NCI-H1105 treated with DMSO at 0.1 percent for 48 hours (cell line): ENCODE measurements around the gene SH2D3A.
A peak's percentile ranks its signal among the peaks of the same experiment; 100 is the strongest.
"Not testable (repeated sequence)": the region's sequence is repeated elsewhere in the genome, so short reads cannot be mapped to it uniquely, and the experiment has no call there.

Source experiments
- DNase-seq: peaks from one replicate; lab custom pipeline; 2025; lab: John Stamatoyannopoulos, UW

Gene SH2D3A

GRCh38 chr19:6788896-6789295 lies 21.7 kb upstream of the SH2D3A start:
- DNase-seq: no peak

DNA sequence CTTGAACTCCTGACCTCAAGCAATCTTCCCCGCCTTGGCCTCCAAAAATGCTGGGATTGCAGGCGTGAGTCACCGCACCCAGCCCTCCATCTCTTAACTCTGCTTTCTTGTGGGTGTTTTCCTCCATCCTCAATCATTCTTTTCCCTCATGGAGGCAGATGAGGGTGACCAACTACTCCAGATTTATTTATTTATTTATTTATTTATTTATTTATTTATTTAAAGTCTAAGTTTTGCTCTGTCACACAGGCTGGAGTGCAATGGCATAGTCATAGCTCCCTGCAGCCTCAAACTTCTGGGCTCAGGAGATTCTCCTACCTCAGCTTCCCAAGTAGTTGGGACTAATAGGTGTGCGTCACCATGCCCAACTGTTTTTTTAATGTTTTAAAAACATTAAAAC lies 20.2 kb upstream of the SH2D3A start:
- no peak for DNase-seq

- no peak for DNase-seq
These were observed 12.0 kb upstream of the SH2D3A start for GRCh38 chr19:6779206-6779605.

DNA sequence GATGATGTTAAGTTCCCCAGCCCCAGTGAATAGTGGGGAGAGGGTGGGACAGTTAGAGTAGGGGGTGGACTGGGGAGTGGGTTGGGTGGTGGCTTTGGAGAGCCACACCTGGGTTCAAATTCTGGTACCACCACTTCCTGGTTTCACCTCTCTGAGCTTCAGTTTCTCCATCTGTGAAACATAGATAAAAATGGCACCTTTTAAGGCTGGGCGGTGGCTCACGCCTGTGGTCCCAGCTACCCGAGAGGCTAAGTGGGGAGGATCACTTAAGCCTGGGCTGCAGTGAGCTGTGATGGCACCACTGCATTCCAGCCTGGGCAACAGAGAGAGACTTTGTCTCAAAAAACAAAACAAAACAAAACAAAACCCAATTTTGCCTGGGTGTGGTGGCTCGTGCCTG lies 11.2 kb upstream of the SH2D3A start:
- no peak for DNase-seq

GRCh38 chr19:6777434-6777833 lies 10.2 kb upstream of the SH2D3A start:
- no peak for DNase-seq

DNA sequence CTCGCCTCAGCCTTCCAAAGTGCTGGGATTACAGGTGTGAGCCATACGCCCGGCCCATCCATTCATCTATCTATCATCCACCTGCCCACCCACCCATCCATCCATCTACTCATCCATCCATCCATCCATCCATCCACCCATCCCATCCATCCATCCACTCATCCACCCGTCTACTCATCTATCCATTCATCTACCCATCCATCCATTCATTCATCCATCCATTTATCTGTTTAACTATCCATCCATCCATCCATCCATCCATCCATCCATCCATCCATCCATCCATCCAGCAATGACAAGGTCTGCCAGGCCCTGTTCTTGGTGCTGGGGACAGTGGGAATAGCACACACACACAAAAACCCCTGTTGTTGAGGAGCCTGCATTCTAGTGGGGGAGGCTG lies 9.8 kb upstream of the SH2D3A start:
- DNase-seq: no peak

DNA sequence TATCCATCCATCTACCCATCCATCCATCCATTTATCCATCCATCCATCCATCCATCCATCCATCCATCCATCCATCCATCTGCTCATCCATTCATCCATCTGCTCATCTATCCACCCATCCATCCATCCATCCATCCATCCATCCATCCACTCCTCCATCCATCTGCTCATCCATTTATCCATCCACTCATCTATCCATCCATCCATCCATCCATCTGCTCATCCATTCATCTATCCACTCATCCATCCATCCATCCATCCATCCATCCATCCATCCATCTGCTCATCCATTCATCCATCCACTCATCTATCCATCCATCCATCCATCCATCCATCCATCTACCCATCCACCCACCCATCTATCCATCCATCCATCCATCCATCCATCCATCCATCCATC lies 8.8 kb upstream of the SH2D3A start:
- not testable (repeated sequence) for DNase-seq

GRCh38 chr19:6774821-6775707 lies 7.8 kb upstream of the SH2D3A start:
- no peak for DNase-seq

GRCh38 chr19:6773323-6773931 lies 6.2 kb upstream of the SH2D3A start:
- DNase-seq: no peak

- no peak for DNase-seq
These were observed 5.7 kb upstream of the SH2D3A start for GRCh38 chr19:6772866-6773322.

DNA sequence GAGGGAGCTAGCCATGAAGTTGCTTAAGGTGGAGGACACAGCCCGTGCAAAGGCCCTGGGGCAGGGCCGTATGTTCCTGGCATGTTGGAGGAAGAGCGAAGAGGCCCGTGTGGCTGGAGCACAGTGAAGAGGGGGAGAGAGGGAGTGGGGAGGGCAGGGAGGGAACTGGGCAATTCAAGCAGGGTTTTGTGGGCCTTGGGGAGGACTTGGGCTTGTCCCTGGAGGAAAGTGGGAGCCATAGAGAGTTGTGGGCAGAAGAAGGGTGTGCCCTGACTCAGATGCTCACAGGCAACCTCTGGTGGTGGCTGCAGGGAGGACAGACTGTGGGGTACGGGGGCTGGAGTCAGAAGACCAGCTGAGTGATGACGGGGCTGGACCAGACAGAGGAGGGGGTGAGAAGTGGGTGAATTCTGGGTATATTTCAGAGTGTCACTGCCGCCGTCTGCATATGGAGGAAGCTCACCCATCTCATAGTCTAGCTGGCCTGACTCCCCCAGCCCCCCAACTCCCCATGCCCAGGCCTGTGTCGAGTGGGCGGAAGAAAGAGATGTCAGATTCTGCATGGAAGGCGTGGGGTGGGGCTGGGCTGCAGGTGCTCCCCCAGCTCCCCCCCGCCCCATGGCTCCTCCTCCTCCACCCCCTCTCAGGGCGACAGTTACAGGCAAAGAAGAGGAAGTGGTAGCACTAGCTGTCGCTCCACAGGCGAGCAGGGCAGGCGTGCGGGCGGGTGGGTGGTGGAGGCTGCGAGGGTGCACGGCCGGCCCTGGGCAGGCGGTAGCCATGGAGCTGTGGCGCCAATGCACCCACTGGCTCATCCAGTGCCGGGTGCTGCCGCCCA lies 5.0 kb upstream of the SH2D3A start, which contains the start of gene VAV1:
Gene VAV1 (plus strand): TSS at position 681 of the 838 bp plus-strand sequence. CDS start 100 bp downstream, at position 781.
- no peak for DNase-seq

GRCh38 chr19:6771648-6772027 lies 4.4 kb upstream of the SH2D3A start:
- DNase-seq: not testable (repeated sequence)

DNA sequence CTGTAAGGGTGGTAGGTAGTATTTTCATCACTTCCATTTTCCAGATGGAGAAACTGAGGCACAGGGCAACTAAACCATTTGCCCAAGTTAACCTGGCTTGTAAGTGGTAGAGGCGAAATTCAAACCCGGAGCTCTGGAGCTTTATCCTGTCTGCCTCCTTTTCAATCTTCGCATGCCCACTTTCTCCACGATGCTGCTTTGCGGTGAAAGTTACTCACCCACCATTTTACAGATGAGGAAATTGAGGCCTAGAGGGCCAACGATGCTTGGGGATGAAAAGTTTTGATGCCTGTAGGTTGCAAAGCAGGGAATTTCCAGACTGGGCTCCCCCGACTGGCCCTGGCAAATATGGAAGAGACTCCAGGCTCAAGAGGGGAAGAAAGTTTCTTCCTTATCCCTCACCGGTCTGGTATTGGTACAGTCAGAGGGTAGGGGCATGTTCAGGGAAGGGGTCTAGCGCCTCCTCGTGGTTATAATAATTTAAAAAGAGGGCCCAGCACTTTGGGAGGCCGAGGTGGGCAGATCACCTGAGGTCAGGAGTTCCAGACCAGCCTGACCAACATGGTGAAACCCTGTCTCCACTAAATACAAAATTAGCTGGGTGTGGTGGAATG lies 1.9 kb upstream of the SH2D3A start:
- no peak for DNase-seq

DNA sequence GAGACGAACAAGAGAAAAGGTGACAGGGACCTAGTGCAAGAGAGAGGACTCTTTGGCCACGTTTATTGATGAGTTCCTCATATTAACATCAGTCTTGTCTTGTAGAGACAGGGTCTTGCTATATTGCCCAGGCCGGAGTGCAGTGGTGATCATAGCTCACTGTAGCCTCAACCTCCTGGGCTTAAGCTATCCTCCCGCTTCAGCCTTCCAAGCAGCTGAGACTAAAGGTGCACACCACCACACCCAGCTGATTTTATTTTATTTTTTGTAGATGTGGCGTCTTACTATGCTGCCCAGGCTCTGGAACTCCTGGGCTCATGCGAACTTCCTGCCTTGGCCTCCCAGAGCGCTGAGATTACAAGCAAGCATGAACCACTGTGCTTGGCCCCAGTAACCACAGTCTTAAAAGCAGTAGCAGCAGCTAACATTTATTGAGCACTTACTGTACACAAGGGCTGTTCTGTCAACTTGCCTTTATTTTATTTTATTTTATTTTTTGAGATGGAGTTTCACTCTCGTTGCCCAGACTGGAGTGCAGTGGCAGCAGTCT lies 1.1 kb upstream of the SH2D3A start:
- DNase-seq: no peak

- DNase-seq: peak; percentile 12
These were observed 216 bp downstream of the SH2D3A start for GRCh38 chr19:6767081-6767356.

GRCh38 chr19:6766357-6767080 lies 716 bp downstream of the SH2D3A start:
- no peak for DNase-seq

DNA sequence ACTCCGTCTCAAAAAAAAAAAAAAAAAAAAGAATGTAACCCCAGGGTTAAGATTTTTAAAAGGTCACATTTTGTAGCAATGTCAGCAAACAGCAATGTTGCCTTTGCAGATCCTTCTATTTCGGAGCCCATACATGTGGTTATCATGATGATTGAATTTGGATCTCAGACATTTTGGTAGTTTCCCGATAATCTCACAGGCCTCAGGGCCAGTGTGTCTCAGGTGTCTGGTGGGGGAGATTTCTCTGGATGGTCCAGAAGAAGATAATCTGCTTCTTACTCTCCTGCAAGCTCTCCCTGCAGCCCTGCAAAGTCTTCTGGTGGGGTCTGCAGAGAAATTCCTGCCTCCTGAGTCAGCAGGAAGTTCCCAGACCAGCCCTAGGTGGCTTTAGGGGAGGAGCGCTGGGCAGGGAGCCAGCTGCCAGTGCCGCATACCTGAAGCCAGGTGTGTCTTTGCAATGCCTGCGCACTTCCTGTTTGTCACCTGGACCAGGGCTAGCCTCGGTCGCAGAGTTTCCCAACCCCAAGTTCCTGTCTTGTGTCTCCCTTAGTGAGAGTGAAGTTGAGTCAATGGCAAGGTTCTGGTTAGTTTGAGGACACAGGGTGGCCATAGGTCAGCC lies 1.4 kb downstream of the SH2D3A start:
- DNase-seq: peak; percentile 52

DNA sequence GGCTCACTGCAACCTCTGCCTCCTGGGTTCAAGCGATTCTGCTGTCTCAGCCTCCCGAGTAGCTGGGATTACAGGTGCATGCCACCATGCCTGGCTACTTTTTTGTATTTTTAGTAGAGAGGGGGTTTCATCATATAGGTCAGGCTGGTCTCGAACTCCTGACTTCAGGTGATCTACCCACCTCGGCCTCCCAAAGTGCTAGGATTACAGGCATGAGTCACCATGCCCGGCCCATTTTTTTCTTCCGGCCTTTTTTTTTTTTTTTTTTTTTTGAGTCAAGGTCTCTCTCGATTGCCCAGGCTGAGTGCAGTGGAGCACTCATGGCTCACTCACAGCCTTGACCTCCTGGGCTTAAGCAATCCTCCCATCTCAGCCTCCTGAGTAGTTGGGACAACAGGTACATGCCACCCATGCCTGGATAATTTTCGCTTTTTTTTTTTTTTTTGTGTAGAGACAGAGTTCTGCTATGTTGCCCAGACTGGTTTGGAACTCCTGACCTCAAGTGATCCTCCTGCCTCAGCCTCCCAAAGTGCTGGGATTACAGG lies 4.9 kb downstream of the SH2D3A start:
- DNase-seq: not testable (repeated sequence)

DNA sequence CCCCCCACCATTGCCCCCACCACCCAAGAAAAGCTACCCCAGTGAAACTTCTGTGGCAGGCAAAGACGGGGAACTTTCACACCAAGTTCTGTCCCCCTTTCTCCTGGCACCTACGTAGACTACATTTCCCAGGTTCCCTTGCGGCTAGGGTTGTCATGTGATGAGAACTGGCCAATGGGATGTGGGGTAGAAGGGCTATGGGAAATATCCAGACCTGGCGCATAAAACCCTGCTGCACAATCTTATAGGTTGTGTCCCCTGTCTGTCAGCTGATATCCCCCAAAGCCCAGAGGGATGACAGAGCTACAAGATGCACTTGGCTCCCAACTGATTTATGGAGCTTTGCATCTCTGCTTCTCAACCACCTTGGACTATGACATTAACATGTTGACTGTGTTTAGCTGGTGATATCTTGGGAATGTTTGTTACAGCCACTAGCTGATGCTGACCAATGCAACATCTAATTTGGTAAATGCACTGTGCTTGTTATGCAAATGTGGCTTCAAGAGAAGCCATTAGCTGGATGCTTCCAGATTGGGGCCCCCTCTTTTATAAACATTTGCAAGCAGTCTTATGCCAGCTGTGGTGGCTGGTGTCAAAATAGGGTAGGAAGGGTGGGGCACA lies 6.1 kb downstream of the SH2D3A start:
- DNase-seq: no peak

DNA sequence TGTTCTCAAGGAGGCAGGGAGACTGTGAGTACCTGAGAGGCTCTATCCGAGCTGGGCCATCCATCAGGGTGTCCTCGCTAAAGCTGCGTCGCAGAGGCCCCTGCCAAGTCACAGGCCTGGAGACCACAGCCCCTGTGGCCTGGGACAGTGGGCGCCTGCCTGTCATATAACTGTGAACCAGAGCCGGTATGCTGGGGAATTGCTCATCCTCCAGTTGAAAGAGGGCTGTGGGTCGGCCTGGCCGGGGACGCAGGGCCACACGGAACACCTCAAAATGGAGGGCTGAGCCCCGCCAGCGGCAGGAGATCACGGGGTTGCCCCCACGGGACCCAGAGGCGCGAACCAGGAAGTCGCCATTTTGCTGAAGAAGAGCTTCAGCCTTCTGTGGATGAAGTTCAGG lies 6.6 kb downstream of the SH2D3A start:
- no peak for DNase-seq
